ENCODE measurements around the gene WNT6. TPM values are rescaled to one million over a fixed set of nuclear protein-coding genes. Genes with fewer than 3 reads are reported as not detected.

The WNT6 gene
- total RNA-seq, 1 experiment from 2014 or later, result 8.1 TPM

DNA sequence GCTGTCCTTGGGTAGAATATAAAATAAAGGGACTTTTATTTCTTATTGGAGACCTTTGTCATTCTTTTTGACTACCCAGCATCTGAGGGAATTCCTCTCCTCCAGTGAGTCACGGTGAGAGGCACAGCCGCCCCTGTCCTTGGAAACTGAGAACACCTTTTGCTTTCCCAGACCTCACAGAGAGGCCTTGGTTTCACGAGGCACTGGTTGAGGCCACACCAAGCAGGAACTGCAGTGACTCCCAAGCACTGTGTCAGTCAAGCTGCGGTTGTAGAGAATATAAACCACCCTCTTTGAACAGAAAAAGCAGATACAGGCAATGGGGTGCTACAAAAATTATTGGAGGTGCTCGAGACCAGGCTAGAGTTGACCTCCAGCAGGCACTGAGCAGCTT, 44.4 kb upstream of the WNT6 start:
- POLR2A ChIA-PET, result interaction anchor here (0.6 kb wide), 1 partner anchor 254 kb away, joined by 6 read pairs; no protein-coding TSS in a partner anchor
- no TSS peak for BruUV-seq (replicated peaks)

DNA sequence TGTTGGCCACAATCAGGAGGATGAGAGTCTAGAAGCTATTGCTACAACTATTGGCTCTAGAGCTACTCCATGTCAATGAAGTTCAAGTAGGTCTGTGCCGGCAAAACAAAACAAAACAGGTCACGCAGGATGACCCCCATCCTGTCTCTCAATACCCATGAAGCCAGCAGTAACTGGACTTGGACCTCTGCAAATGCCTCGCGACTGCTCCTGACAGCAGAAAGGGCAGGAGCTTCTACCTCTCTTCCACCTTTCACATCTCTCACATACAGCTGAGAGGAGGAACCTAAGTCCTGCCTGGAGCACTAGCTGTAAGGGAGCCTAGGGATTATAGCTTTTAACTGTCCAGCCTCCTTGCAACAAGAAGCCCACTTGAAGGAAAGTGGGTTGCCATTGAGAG, 44.0 kb upstream of the WNT6 start:
- ChIA-PET CTCF (interaction anchor here (0.7 kb wide), 1 partner anchor 32 kb away, joined by 3 read pairs; no protein-coding TSS in a partner anchor), POLR2A (interaction anchor here (0.6 kb wide), 1 partner anchor 254 kb away, joined by 6 read pairs; no protein-coding TSS in a partner anchor)
- DNase-seq (ENCODE audit: low read depth, low spot score), result no peak
- intact Hi-C loops (cut with micrococcal nuclease; ENCODE audit: unreplicated experiment) (no loop called here), in situ Hi-C loops (cut with HindIII; ENCODE audit: low pct_unique_long_range_greater_than_20kb, low sequenced_read_pairs) (no loop called here)
- Histone ChIP-seq H3K27me3 (ENCODE audit: control insufficient read depth, insufficient read depth, low read length) (no peaks in the 10 kb centered on the region), H3K27ac (ENCODE audit: low read length) (no peak overlapping the region), H3K36me3 (ENCODE audit: control insufficient read depth, insufficient read depth, low read length) (no peaks in the 10 kb centered on the region), H3K4me3 (ENCODE audit: low read depth in 2 of 2, low read length in 2 of 2) (no peak overlapping the region), H3K4me1 (ENCODE audit: control insufficient read depth, insufficient read depth, low read length) (no peaks in the 10 kb centered on the region), H3K9me3 (ENCODE audit: control insufficient read depth, insufficient read depth, low read depth, low read length) (no peaks in the 10 kb centered on the region)
- no peak for ATAC-seq
- BruUV-seq (replicated peaks), result no TSS peak
- TF ChIP-seq, protein P1, sequence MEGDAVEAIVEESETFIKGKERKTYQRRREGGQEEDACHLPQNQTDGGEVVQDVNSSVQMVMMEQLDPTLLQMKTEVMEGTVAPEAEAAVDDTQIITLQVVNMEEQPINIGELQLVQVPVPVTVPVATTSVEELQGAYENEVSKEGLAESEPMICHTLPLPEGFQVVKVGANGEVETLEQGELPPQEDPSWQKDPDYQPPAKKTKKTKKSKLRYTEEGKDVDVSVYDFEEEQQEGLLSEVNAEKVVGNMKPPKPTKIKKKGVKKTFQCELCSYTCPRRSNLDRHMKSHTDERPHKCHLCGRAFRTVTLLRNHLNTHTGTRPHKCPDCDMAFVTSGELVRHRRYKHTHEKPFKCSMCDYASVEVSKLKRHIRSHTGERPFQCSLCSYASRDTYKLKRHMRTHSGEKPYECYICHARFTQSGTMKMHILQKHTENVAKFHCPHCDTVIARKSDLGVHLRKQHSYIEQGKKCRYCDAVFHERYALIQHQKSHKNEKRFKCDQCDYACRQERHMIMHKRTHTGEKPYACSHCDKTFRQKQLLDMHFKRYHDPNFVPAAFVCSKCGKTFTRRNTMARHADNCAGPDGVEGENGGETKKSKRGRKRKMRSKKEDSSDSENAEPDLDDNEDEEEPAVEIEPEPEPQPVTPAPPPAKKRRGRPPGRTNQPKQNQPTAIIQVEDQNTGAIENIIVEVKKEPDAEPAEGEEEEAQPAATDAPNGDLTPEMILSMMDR (IDR thresholded peaks at IDR 0.05), result no peak
- TF ChIP-seq, protein P2, sequence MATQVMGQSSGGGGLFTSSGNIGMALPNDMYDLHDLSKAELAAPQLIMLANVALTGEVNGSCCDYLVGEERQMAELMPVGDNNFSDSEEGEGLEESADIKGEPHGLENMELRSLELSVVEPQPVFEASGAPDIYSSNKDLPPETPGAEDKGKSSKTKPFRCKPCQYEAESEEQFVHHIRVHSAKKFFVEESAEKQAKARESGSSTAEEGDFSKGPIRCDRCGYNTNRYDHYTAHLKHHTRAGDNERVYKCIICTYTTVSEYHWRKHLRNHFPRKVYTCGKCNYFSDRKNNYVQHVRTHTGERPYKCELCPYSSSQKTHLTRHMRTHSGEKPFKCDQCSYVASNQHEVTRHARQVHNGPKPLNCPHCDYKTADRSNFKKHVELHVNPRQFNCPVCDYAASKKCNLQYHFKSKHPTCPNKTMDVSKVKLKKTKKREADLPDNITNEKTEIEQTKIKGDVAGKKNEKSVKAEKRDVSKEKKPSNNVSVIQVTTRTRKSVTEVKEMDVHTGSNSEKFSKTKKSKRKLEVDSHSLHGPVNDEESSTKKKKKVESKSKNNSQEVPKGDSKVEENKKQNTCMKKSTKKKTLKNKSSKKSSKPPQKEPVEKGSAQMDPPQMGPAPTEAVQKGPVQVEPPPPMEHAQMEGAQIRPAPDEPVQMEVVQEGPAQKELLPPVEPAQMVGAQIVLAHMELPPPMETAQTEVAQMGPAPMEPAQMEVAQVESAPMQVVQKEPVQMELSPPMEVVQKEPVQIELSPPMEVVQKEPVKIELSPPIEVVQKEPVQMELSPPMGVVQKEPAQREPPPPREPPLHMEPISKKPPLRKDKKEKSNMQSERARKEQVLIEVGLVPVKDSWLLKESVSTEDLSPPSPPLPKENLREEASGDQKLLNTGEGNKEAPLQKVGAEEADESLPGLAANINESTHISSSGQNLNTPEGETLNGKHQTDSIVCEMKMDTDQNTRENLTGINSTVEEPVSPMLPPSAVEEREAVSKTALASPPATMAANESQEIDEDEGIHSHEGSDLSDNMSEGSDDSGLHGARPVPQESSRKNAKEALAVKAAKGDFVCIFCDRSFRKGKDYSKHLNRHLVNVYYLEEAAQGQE (IDR thresholded peaks at IDR 0.05; ENCODE audit: insufficient read depth in 1 of 2, low read depth in 2 of 2, low read length in 1 of 2), result no peak
- TF ChIP-seq POLR2AphosphoS5 (IDR thresholded peaks at IDR 0.05; ENCODE audit: low read depth, low read length) (no peak), SIN3A (IDR thresholded peaks at IDR 0.05; ENCODE audit: borderline replicate concordance, insufficient read depth, low read depth, low read length) (no peak), TCF7L2 (IDR thresholded peaks at IDR 0.05; ENCODE audit: low read depth, low read length) (no peak)

More for the DNA sequence above, 44.4 kb upstream of the WNT6 start:
- intact Hi-C loops (cut with micrococcal nuclease; ENCODE audit: unreplicated experiment) (no loop called here), in situ Hi-C loops (cut with HindIII; ENCODE audit: low pct_unique_long_range_greater_than_20kb, low sequenced_read_pairs) (no loop called here)
- Histone ChIP-seq H3K27ac (ENCODE audit: low read length) (no peak overlapping the region), H3K4me1 (ENCODE audit: control insufficient read depth, insufficient read depth, low read length) (no peaks in the 10 kb centered on the region), H3K36me3 (ENCODE audit: control insufficient read depth, insufficient read depth, low read length) (no peaks in the 10 kb centered on the region), H3K9me3 (ENCODE audit: control insufficient read depth, insufficient read depth, low read depth, low read length) (no peaks in the 10 kb centered on the region), H3K4me3 (ENCODE audit: low read depth in 2 of 2, low read length in 2 of 2) (no peak overlapping the region), H3K27me3 (ENCODE audit: control insufficient read depth, insufficient read depth, low read length) (no peaks in the 10 kb centered on the region)
- DNase-seq (ENCODE audit: low read depth, low spot score) (no peak), ATAC-seq (no peak)
- TF ChIP-seq POLR2AphosphoS5 (IDR thresholded peaks at IDR 0.05; ENCODE audit: low read depth, low read length) (no peak), SIN3A (IDR thresholded peaks at IDR 0.05; ENCODE audit: borderline replicate concordance, insufficient read depth, low read depth, low read length) (no peak), TCF7L2 (IDR thresholded peaks at IDR 0.05; ENCODE audit: low read depth, low read length) (no peak)
- TF ChIP-seq, protein P2 (IDR thresholded peaks at IDR 0.05; ENCODE audit: insufficient read depth in 1 of 2, low read depth in 2 of 2, low read length in 1 of 2), result no peak
- TF ChIP-seq, protein P1 (IDR thresholded peaks at IDR 0.05), result no peak
- CTCF ChIA-PET, result interaction anchor here (0.7 kb wide), 1 partner anchor 32 kb away, joined by 3 read pairs; no protein-coding TSS in a partner anchor
